Endothelial cell of umbilical vein (primary cell): Measurements from ENCODE around the gene OR10A2. TPM values are rescaled to one million over a fixed set of nuclear protein-coding genes. Genes with fewer than 3 reads are reported as not detected.

Experiments
- BruUV-seq: library from RNA; stranded (reverse); fragments of 400-500 nt; replicated peaks from 2 replicates; lab custom pipeline; 2021; lab: Mats Ljungman, UMichigan
- CTCF ChIA-PET: fragments of 300-600, 350-600 bp; sonication (Branson Sonifier 250); formaldehyde crosslinking; loops from one replicate; lab custom pipeline; 2021; ENCODE audit warnings: antibody characterized with exemption, inconsistent platforms; lab: Charles Lee
- POLR2A ChIA-PET: fragments of 300-600, 350-600 bp; sonication (Branson Sonifier 250); formaldehyde crosslinking; loops from one replicate; lab custom pipeline; 2021; ENCODE audit warnings: antibody characterized with exemption, inconsistent platforms; lab: Charles Lee
- DNase-seq: peaks from one replicate; pipeline ENCODE4 v3.0.0-alpha.2; 2011; ENCODE audit warnings: low read depth, low spot score
- FAIRE-seq: peaks from 2 replicates; lab custom pipeline; 2011; peaks lifted over from hg19 to GRCh38; lab: Jason Lieb, UNC
- H2AFZ ChIP-seq: 2 replicates; pipeline ENCODE4 v1.6.0; 2012; ENCODE audit warnings: low read depth, low read length, control low read depth, inconsistent platforms
- H3K27ac ChIP-seq: 2 replicates; pipeline ENCODE4 v1.5.1; 2011; ENCODE audit warnings: low read depth, mild to moderate bottlenecking, control low read depth, low read length, moderate library complexity; ENCODE audit not compliant: insufficient read depth
- H3K27me3 ChIP-seq, 2 experiments: 2 replicates each; pipeline versions ENCODE4 v1.6.0 to v1.6.1; 2011; ENCODE audit warnings: low read length in 2 of 2, mixed read lengths in 1 of 2; ENCODE audit not compliant: control insufficient read depth in 2 of 2, insufficient read depth in 2 of 2
- H3K36me3 ChIP-seq, 2 experiments: 2 replicates in 1 of 2; 3 replicates in 1 of 2; pipeline ENCODE4 v1.5.1; 2011; ENCODE audit warnings: low read length in 2 of 2, mild to moderate bottlenecking in 1 of 2, moderate library complexity in 1 of 2; ENCODE audit not compliant: control insufficient read depth in 2 of 2, insufficient read depth in 2 of 2; ENCODE audit errors: extremely low read depth in 1 of 2
- H3K4me1 ChIP-seq: 3 replicates; pipeline ENCODE4 v1.5.1; 2011; ENCODE audit warnings: mild to moderate bottlenecking, low read length; ENCODE audit not compliant: control insufficient read depth, insufficient read depth; ENCODE audit errors: extremely low read depth
- H3K4me2 ChIP-seq: 2 replicates; pipeline ENCODE4 v1.6.1; 2011; ENCODE audit warnings: low read length, control low read depth, mixed read lengths; ENCODE audit not compliant: insufficient read depth
- H3K4me3 ChIP-seq, 3 experiments: fragments of 200-600 bp in 1 of 3; sonication (generic), shearing (Covaris generic) in 1 of 3; replicated peaks in 1 of 3; 2 replicates each; pipeline ENCODE4 v1.5.1; 2011 to 2016; ENCODE audit warnings: control low read depth in 3 of 3, low read length in 3 of 3, mild to moderate bottlenecking in 2 of 3, inconsistent platforms in 1 of 3, low read depth in 1 of 3, moderate library complexity in 1 of 3; ENCODE audit not compliant: insufficient read depth in 1 of 3
- H3K79me2 ChIP-seq: 2 replicates; pipeline ENCODE4 v1.6.0; 2012; ENCODE audit warnings: low read length, inconsistent platforms; ENCODE audit not compliant: control insufficient read depth, insufficient read depth
- H3K9ac ChIP-seq: replicated peaks from 2 replicates; pipeline ENCODE3; 2011; ENCODE audit warnings: low read length, control low read depth; ENCODE audit not compliant: insufficient read depth; ENCODE audit errors: extremely low read depth
- H3K9me1 ChIP-seq: replicated peaks from 3 replicates; pipeline ENCODE4 v1.6.0; 2011; ENCODE audit warnings: mild to moderate bottlenecking, low read length; ENCODE audit not compliant: control insufficient read depth, insufficient read depth; ENCODE audit errors: extremely low read depth
- H3K9me3 ChIP-seq: replicated peaks from 2 replicates; pipeline ENCODE4 v1.5.1; 2012; ENCODE audit warnings: low read length, inconsistent platforms; ENCODE audit not compliant: control insufficient read depth, insufficient read depth
- H4K20me1 ChIP-seq: replicated peaks from 2 replicates; pipeline ENCODE3; 2011; ENCODE audit warnings: mild to moderate bottlenecking, low read length; ENCODE audit not compliant: control insufficient read depth, insufficient read depth; ENCODE audit errors: extremely low read depth
- CTCF ChIP-seq, 2 donors: IDR thresholded peaks; 1 replicate in 1 of 2; 2 replicates in 1 of 2; pipeline ENCODE4 v1.5.1; 2011; ENCODE audit warnings: low read length in 2 of 2, mild to moderate bottlenecking in 2 of 2, moderate library complexity in 2 of 2, control low read depth in 1 of 2, inconsistent platforms in 1 of 2, low read depth in 1 of 2; ENCODE audit not compliant: insufficient read depth in 1 of 2; ENCODE audit errors: extremely low read depth in 1 of 2
- EZH2 ChIP-seq: IDR thresholded peaks from 2 replicates; pipeline ENCODE4 v1.6.1; 2012; ENCODE audit warnings: borderline replicate concordance, low read depth, mild to moderate bottlenecking, moderate library complexity, low read length, inconsistent platforms; ENCODE audit not compliant: severe bottlenecking
- FOS ChIP-seq: IDR thresholded peaks from 2 replicates; pipeline ENCODE4 v1.6.1; 2011; ENCODE audit warnings: mild to moderate bottlenecking, low read length, moderate library complexity, borderline replicate concordance; ENCODE audit not compliant: insufficient read depth
- GATA2 ChIP-seq: IDR thresholded peaks from 2 replicates; pipeline ENCODE4 v1.7.0; 2011; ENCODE audit warnings: low read depth, mild to moderate bottlenecking, moderate library complexity, mixed read lengths, low read length; ENCODE audit not compliant: insufficient read length, insufficient read depth
- JUN ChIP-seq: IDR thresholded peaks from 2 replicates; pipeline ENCODE4 v1.6.1; 2011; ENCODE audit warnings: borderline replicate concordance, low read depth; ENCODE audit not compliant: insufficient read length, insufficient read depth
- MAX ChIP-seq: IDR thresholded peaks from 2 replicates; pipeline ENCODE4 v1.6.1; 2011; ENCODE audit not compliant: insufficient read depth, insufficient read length
- MYC ChIP-seq: IDR thresholded peaks from one replicate; pipeline ENCODE4 v1.6.1; 2011; ENCODE audit warnings: mild to moderate bottlenecking, low read depth, low read length
- POLR2A ChIP-seq: IDR thresholded peaks from 2 replicates; pipeline ENCODE4 v1.6.1; 2012; ENCODE audit warnings: low read depth, mild to moderate bottlenecking, control low read depth, low read length
- POLR2AphosphoS5 ChIP-seq: IDR thresholded peaks from 2 replicates; pipeline ENCODE4 v1.6.1; 2012; ENCODE audit warnings: low read depth, mild to moderate bottlenecking, control low read depth, low read length, moderate library complexity; ENCODE audit not compliant: insufficient read depth
- dilution Hi-C: fragments of 300-500 bp; cut with MboI; formaldehyde crosslinking; loops from one replicate; pipeline ENCODE4 v1.15.0; 2019; ENCODE audit warnings: low sequenced_read_pairs; ENCODE audit not compliant: extremely low pct_ligation_motif_present
- intact Hi-C: fragments of 100-400 bp; cut with micrococcal nuclease; formaldehyde crosslinking; loops from one replicate; pipeline ENCODE4 v1.10.0; 2022
- polyA plus RNA-seq, 4 experiments: library from polyadenylated mRNA; depleted of rRNA in 3 of 4; stranded (reverse) in 3 of 4; unstranded in 1 of 4; fragments of >200 nt; gene quantifications; 2 replicates each; pipeline versions ENCODE4 v1.2.1 to v1.2.3, GENCODE V29; 2011 to 2012; ENCODE audit warnings: missing spikeins in 1 of 4
- total RNA-seq: library from RNA; stranded (reverse); gene quantifications from 2 replicates; pipeline ENCODE4 v1.2.3, GENCODE V29; 2021

Gene OR10A2
- total and polyA plus RNA-seq, 2 donors (not counting 3 experiments of a cell fraction or from before 2014, with no cell fraction given) = not detected

DNA sequence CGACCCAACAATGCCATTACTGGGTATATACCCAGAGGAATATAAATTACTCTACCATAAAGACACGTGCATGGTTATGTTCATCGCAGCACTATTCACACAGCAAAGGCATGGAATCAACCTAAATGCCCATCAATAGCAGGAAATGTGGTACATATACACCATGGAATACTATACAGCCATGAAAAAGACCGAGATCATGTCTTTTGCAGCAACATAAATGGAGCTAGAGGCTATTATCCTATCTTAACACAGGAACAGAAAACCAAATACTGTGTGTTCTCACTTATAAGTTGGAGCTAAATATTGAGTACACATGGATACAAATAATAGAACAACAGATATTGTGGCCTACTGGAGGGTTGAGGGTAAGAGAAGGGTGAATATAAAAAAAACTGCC, 26.0 kb downstream of the OR10A2 start:
- H3K9ac ChIP-seq = no peak overlapping the region
- dilution Hi-C loops (no loop called here), intact Hi-C loops (no loop called here)
- H3K9me1 ChIP-seq = no peaks in the 10 kb centered on the region
- H3K27me3 ChIP-seq = peaks cover 0 to 3% of the 10 kb centered on the region in 2 experiments
- no peak overlapping the region for H2AFZ ChIP-seq
- H3K27ac ChIP-seq = no peak overlapping the region
- H3K4me3 ChIP-seq = no peak overlapping the region
- H3K4me1 ChIP-seq = no peaks in the 10 kb centered on the region
- no peaks in the 10 kb centered on the region for H4K20me1 ChIP-seq
- no peaks in the 10 kb centered on the region for H3K36me3 ChIP-seq
- DNase-seq = no peak
- BruUV-seq = no TSS peak
- H3K4me2 ChIP-seq = no peak overlapping the region
- ChIA-PET POLR2A (no interaction called here), CTCF (no interaction called here)
- TF ChIP-seq JUN = no peak
- TF ChIP-seq CTCF (IDR thresholded peaks at IDR 0.05; ENCODE audit: extremely low read depth in 1 of 2, insufficient read depth in 1 of 2, low read depth in 1 of 2, low read length in 2 of 2) = no peak
- no peak for TF ChIP-seq EZH2
- TF ChIP-seq MYC = no peak
- TF ChIP-seq FOS = no peak
- no peak for TF ChIP-seq POLR2A
- TF ChIP-seq MAX = no peak
- TF ChIP-seq POLR2AphosphoS5 = no peak
- no peak for TF ChIP-seq GATA2
- no peak for FAIRE-seq
- no peaks in the 10 kb centered on the region for H3K9me3 ChIP-seq
- H3K79me2 ChIP-seq = no peaks in the 10 kb centered on the region
